ENCODE measurements around the gene PTPN11.
"Not testable (repeated sequence)": the region's sequence is repeated elsewhere in the genome, so short reads cannot be mapped to it uniquely, and the experiment has no call there.

PTPN11 gene

DNA sequence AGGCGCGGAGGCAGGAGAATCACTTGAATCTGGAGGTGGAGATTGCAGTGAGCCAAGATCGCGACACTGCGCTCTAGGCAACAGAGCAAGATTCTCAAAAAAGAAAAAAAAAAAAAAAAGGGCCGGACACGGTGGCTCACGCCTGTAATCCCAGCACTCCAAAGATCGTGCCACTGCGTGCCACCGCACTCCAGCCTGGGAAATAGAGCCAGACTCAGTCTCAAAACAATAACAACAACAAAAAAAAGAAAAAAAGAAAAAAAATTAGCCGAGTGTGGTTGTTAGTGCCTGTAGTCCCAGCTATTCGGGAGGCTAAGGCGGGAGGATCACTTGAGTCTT lies 8.9 kb upstream of the PTPN11 start:
- H3K4me3 ChIP-seq (ENCODE audit: control insufficient read depth, low read depth, low read length) = no peak overlapping the region
- DNase-seq (ENCODE audit: low read depth) = no peak
- TF ChIP-seq, protein P1, sequence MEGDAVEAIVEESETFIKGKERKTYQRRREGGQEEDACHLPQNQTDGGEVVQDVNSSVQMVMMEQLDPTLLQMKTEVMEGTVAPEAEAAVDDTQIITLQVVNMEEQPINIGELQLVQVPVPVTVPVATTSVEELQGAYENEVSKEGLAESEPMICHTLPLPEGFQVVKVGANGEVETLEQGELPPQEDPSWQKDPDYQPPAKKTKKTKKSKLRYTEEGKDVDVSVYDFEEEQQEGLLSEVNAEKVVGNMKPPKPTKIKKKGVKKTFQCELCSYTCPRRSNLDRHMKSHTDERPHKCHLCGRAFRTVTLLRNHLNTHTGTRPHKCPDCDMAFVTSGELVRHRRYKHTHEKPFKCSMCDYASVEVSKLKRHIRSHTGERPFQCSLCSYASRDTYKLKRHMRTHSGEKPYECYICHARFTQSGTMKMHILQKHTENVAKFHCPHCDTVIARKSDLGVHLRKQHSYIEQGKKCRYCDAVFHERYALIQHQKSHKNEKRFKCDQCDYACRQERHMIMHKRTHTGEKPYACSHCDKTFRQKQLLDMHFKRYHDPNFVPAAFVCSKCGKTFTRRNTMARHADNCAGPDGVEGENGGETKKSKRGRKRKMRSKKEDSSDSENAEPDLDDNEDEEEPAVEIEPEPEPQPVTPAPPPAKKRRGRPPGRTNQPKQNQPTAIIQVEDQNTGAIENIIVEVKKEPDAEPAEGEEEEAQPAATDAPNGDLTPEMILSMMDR (conservative IDR thresholded peaks at IDR 0.05; ENCODE audit: control insufficient read depth, insufficient read depth, low read depth, low read length) = no peak

DNA sequence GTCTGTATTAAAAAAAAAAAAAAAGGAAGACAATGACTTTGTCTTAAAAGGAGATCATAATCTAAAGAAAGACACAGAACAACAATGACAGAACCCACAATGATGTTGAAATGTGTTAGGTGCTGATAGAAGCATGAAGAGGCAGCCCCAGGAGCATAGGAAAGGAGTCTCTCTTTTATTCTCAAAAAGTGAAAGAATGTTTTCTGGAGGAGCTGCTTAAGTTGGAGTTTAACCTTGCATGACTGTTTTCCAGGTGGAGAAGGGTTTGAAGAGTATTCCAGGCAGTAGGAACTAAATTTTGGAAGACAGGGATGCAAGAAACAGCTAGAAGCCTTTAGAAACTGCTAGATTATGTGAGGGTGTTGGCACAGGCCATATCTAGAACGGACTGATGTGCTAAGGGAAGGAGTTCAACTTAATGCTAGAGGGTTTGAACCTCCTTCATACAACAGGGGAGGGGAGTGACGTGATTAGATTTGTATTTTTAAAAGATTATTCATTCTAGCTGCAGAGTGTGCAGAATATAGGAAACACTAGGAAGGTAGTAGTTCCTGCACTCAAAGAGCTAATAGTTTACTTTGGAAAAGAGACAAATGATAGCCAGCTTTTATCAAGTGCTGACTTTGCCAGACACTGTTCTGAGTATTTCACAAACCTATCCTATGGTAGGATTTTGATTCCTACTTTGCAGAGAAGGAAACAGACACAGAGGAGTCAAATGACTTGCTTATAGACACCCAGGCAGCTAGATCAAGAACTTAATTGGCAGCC lies 4.7 kb upstream of the PTPN11 start:
- TF ChIP-seq, protein P1 (conservative IDR thresholded peaks at IDR 0.05; ENCODE audit: control insufficient read depth, insufficient read depth, low read depth, low read length) = no peak
- no peak for DNase-seq (ENCODE audit: low read depth)
- H3K4me3 ChIP-seq (ENCODE audit: control insufficient read depth, low read depth, low read length) = no peak overlapping the region

DNA sequence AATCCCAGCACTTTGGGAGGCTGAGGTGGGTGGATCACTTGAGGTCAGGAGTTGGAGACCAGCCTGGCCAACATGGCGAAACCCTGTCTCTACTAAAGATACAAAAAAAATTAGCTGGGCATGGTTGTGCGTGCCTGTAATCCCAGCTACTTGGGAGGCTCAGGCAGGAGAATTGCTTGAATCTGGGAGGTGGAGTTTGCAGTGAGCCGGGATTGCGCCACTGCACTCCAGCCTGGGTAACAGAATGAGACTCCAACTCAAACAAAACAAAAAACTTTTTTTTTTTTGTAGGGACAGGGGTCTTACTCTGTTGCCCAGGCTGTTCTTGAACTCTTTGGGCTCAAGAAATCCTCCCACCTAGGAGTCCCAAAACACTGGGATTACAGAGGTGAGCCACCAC lies 3.3 kb upstream of the PTPN11 start:
- not testable (repeated sequence) for DNase-seq (ENCODE audit: low read depth); H3K4me3 ChIP-seq (ENCODE audit: control insufficient read depth, low read depth, low read length)

DNA sequence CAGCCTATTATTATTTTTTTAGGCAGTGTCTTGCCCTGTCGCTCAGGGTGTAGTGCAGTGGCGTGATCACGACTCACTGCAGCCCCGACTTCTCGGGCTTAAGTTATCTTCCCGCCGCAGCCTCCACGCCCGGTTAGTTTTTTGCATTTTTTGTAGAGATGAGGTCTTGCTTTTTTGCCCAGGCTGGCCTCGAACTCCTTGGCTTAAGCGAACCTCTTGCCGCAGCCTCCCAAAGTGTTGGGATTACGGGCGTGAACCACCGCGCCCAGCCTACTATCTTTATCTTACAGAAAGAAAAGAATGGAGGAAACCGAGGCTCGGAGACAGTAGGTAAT lies 507 bp upstream of the PTPN11 start:
- TF ChIP-seq, protein P1 (conservative IDR thresholded peaks at IDR 0.05; ENCODE audit: control insufficient read depth, insufficient read depth, low read depth, low read length) = no peak
- H3K4me3 ChIP-seq (ENCODE audit: control insufficient read depth, low read depth, low read length) = peak overlapping the region; percentile 95
- no peak for DNase-seq (ENCODE audit: low read depth)

DNA sequence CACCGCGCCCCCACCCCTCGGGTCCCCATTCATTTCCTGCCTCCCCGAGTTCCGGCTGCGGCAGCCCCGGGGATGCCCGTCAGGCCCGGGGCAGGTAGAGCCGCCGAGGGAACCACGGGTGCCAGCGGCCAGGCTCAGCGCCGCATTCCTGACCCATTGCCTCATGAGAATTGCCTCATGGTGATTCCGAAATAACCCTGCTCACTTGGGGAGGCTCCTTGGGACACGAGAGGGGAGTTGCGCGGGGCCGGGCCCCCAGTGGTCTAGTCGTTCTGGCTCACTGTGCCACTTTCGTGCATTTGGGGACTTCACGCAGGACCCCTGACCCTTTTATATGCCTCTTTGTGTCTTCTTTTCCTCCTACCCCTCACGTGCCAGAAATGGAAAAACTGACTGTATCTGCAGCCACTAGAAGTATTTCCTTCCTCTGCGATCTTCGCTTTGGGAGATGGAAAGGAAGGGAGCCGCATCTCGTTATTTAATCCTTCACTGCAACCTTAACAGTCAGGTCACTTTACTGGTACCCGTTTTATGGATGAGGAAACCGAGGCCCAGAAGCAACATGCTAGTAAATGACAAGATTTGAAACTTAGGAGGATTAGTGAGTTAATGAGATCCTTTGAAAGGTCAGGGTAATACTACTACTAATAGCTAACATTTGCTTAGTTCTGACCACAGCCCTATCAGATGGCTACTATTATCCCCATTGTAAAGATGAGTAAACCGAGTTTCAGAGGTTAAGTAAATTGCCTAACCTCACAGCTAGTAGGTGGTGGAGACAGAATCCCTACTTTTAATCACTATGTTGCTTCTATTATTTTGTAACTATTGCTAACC lies 768 bp downstream of the PTPN11 start:
- peak overlapping the region; percentile 95 for H3K4me3 ChIP-seq (ENCODE audit: control insufficient read depth, low read depth, low read length)
- TF ChIP-seq, protein P1 (conservative IDR thresholded peaks at IDR 0.05; ENCODE audit: control insufficient read depth, insufficient read depth, low read depth, low read length) = no peak
- peak; percentile 78 for DNase-seq (ENCODE audit: low read depth)

DNA sequence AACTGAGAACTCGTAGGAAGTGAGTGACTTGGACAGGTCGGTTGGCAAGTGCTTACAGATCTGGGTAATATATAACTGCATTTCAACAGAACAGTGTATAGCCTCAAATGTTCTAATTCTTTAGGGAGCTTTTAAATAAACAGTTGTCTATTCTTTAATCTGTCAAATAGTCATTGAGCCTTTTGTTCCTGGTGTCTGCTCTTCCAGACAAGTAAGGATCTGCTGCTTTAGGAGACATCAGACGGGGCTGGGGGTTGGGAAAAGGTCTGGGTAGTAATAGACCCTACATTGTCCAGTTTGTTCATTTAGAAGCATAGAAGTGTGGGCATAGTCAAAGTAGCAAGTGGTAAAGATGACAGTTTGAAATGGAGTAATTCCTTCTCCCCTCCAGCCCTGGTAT lies 2.0 kb downstream of the PTPN11 start:
- no peak overlapping the region for H3K4me3 ChIP-seq (ENCODE audit: control insufficient read depth, low read depth, low read length)
- no peak for DNase-seq (ENCODE audit: low read depth)
- TF ChIP-seq, protein P1 (conservative IDR thresholded peaks at IDR 0.05; ENCODE audit: control insufficient read depth, insufficient read depth, low read depth, low read length) = no peak

DNA sequence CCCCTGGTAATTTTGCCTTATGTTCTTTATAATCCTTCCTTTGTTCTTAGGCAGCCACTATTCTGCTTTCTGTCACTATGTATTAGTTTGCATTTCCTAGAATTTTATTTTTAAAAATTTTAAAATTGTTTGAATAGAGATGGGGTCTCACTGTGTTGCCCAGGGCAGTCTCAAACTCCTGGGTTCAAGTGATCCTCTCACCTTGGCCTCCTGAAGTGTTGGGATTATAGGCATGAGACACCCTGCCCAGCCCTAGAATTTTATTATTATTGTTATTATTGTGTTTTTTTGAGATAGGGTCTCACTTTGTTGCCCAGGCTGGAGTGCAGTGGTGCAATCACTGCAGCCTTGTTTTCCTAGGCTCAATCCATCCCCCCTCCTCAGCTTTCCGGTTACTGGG lies 2.6 kb downstream of the PTPN11 start:
- TF ChIP-seq, protein P1 (conservative IDR thresholded peaks at IDR 0.05; ENCODE audit: control insufficient read depth, insufficient read depth, low read depth, low read length) = no peak
- DNase-seq (ENCODE audit: low read depth) = no peak
- no peak overlapping the region for H3K4me3 ChIP-seq (ENCODE audit: control insufficient read depth, low read depth, low read length)

Data from fibroblast of mammary gland (primary cell).